HCT116 (cell line): ENCODE data around the gene TMEM89. TPM values are rescaled to one million over a fixed set of nuclear protein-coding genes. Genes with fewer than 3 reads are reported as not detected.

Experiments
- ATAC-seq: fragments of 200-7000 bp; cut with Tn5 transposase; 2 replicates; pipeline ENCODE4 v1.9.1; 2020; ENCODE audit warnings: mild to moderate bottlenecking, moderate library complexity
- BruUV-seq: library from RNA; stranded (reverse); fragments of 400-500 nt; replicated peaks from 2 replicates; lab custom pipeline; 2021; lab: Mats Ljungman, UMichigan
- CTCF ChIA-PET: fragments of 300-600 bp; sonication (Branson Sonifier 250); formaldehyde crosslinking; loops from one replicate; lab custom pipeline; 2021; ENCODE audit warnings: antibody characterized with exemption; lab: Charles Lee
- POLR2A ChIA-PET: fragments of 300-600, 350-600 bp; sonication (Branson Sonifier 250); formaldehyde crosslinking; loops from one replicate; lab custom pipeline; 2021; ENCODE audit warnings: antibody characterized with exemption; lab: Charles Lee
- RAD21 ChIA-PET, 2 experiments: fragments of 300-600 bp; sonication (Branson Sonifier 250); formaldehyde crosslinking; loops; one replicate each; lab custom pipeline; 2023; ENCODE audit warnings: low total read pairs in 2 of 2; ENCODE audit not compliant: uncharacterized antibody in 2 of 2, unreplicated experiment in 2 of 2, low non-redundant PET in 1 of 2; lab: Charles Lee
- DNase-seq: peaks from one replicate; pipeline ENCODE4 v3.0.0-alpha.2; 2010; ENCODE audit warnings: low read depth, low spot score
- H2AFZ ChIP-seq: fragments of 200-600 bp; shearing (Covaris generic), sonication (generic); 2 replicates; pipeline ENCODE4 v1.6.1; 2017; ENCODE audit warnings: low read depth, mixed run types, mixed read lengths, antibody characterized with exemption, low read length; ENCODE audit not compliant: poor library complexity, severe bottlenecking
- H3K27ac ChIP-seq: 2 replicates; pipeline ENCODE4 v1.5.1; 2012; ENCODE audit warnings: low read depth, low read length
- H3K27me3 ChIP-seq: fragments of 200-600 bp; sonication (generic); 2 replicates; pipeline ENCODE4 v1.6.1; 2016; ENCODE audit warnings: mixed run types, low read length, mixed read lengths; ENCODE audit not compliant: insufficient read depth
- H3K36me3 ChIP-seq, 2 experiments: fragments of 200-500 bp in 1 of 2; fragments of 200-600 bp in 1 of 2; sonication (Bioruptor generic) in 1 of 2; sonication (generic) in 1 of 2; 2 replicates each; pipeline versions ENCODE4 v1.5.1 to v1.6.1; 2014 to 2016; ENCODE audit warnings: low read length in 2 of 2, inconsistent platforms in 1 of 2, mixed read lengths in 1 of 2, mixed run types in 1 of 2; ENCODE audit not compliant: insufficient read depth in 2 of 2, control insufficient read depth in 1 of 2
- H3K4me1 ChIP-seq, 2 experiments: fragments of 200-600 bp in 1 of 2; sonication (generic) in 1 of 2; 2 replicates each; pipeline versions ENCODE4 v1.5.1 to v1.6.1; 2012 to 2017; ENCODE audit warnings: low read length in 2 of 2, inconsistent platforms in 1 of 2, mild to moderate bottlenecking in 1 of 2, mixed read lengths in 1 of 2, mixed run types in 1 of 2, moderate library complexity in 1 of 2; ENCODE audit not compliant: insufficient read depth in 2 of 2, control insufficient read depth in 1 of 2
- H3K4me2 ChIP-seq: fragments of 200-600 bp; sonication (generic); 2 replicates; pipeline ENCODE4 v1.6.1; 2017; ENCODE audit warnings: mixed run types, low read length, mixed read lengths
- H3K4me3 ChIP-seq, 2 experiments: fragments of 200-600 bp in 1 of 2; sonication (generic) in 1 of 2; replicated peaks in 1 of 2; 2 replicates each; pipeline ENCODE4 v1.5.1; 2011 to 2016; ENCODE audit warnings: low read length in 2 of 2, control low read depth in 1 of 2, low read depth in 1 of 2, mild to moderate bottlenecking in 1 of 2, mixed read lengths in 1 of 2, mixed run types in 1 of 2
- H3K79me2 ChIP-seq: fragments of 200-600 bp; sonication (generic); 2 replicates; pipeline ENCODE4 v1.6.1; 2017; ENCODE audit warnings: mild to moderate bottlenecking, mixed run types, low read length, moderate library complexity, mixed read lengths; ENCODE audit not compliant: insufficient read depth
- H3K9ac ChIP-seq: fragments of 200-600 bp; sonication (generic); 2 replicates; pipeline ENCODE4 v1.6.1; 2016; ENCODE audit warnings: low read length, mixed read lengths
- H3K9me2 ChIP-seq: fragments of 200-600 bp; sonication (generic), shearing (Covaris generic); 2 replicates; pipeline ENCODE4 v1.6.1; 2017; ENCODE audit warnings: mixed run types, mild to moderate bottlenecking, moderate library complexity; ENCODE audit not compliant: insufficient read depth
- H3K9me3 ChIP-seq, 2 experiments: fragments of 200-500 bp in 1 of 2; fragments of 200-600 bp in 1 of 2; sonication (Bioruptor generic) in 1 of 2; sonication (generic) in 1 of 2; 2 replicates each; pipeline ENCODE4 v1.6.1; 2014 to 2017; ENCODE audit warnings: low read length in 2 of 2, mixed read lengths in 2 of 2, inconsistent platforms in 1 of 2, low read depth in 1 of 2, mild to moderate bottlenecking in 1 of 2, mixed run types in 1 of 2, moderate library complexity in 1 of 2; ENCODE audit not compliant: control insufficient read depth in 1 of 2, insufficient read depth in 1 of 2
- H4K20me1 ChIP-seq: fragments of 200-600 bp; sonication (generic), shearing (Covaris generic); 2 replicates; pipeline ENCODE4 v1.6.1; 2017; ENCODE audit warnings: mixed run types, mild to moderate bottlenecking, moderate library complexity; ENCODE audit not compliant: insufficient read depth
- ATF3 ChIP-seq: IDR thresholded peaks from 2 replicates; pipeline ENCODE4 v1.6.1; 2012
- CEBPB ChIP-seq: IDR thresholded peaks from 2 replicates; pipeline ENCODE4 v1.6.1; 2012; ENCODE audit warnings: low read depth
- EGR1 ChIP-seq: IDR thresholded peaks from 2 replicates; pipeline ENCODE4 v1.6.1; 2012; ENCODE audit warnings: low read depth
- ELF1 ChIP-seq: IDR thresholded peaks from 2 replicates; pipeline ENCODE4 v1.6.1; 2012; ENCODE audit warnings: low read depth, borderline replicate concordance
- EZH2 ChIP-seq: fragments of 200-600 bp; sonication (generic); IDR thresholded peaks from 2 replicates; pipeline ENCODE4 v1.6.1; 2017; ENCODE audit warnings: antibody characterized with exemption, mixed run types
- FOSL1 ChIP-seq: IDR thresholded peaks from 2 replicates; pipeline ENCODE4 v1.6.1; 2012; ENCODE audit warnings: low read depth
- JUND ChIP-seq: IDR thresholded peaks from 2 replicates; pipeline ENCODE4 v1.6.1; 2012
- POLR2A ChIP-seq: IDR thresholded peaks from 2 replicates; pipeline ENCODE4 v1.7.0; 2011; ENCODE audit warnings: borderline replicate concordance; ENCODE audit not compliant: insufficient read depth, insufficient read length; ENCODE audit errors: extremely low read depth
- POLR2AphosphoS5 ChIP-seq: IDR thresholded peaks from 2 replicates; pipeline ENCODE4 v1.6.1; 2011; ENCODE audit warnings: mild to moderate bottlenecking, low read depth, low read length, moderate library complexity
- SIN3A ChIP-seq: IDR thresholded peaks from 2 replicates; pipeline ENCODE4 v1.6.1; 2012; ENCODE audit warnings: low read depth
- SRF ChIP-seq: IDR thresholded peaks from 2 replicates; pipeline ENCODE4 v1.6.1; 2012; ENCODE audit warnings: low read depth
- TCF7L2 ChIP-seq: IDR thresholded peaks from 2 replicates; pipeline ENCODE4 v1.7.0; 2011; ENCODE audit warnings: borderline replicate concordance, inconsistent platforms; ENCODE audit not compliant: insufficient read depth, insufficient read length; ENCODE audit errors: extremely low read depth
- ZBTB33 ChIP-seq: IDR thresholded peaks from 2 replicates; pipeline ENCODE4 v1.6.1; 2011; ENCODE audit warnings: mild to moderate bottlenecking, low read length, moderate library complexity; ENCODE audit not compliant: insufficient replicate concordance; ENCODE audit errors: extremely low read depth
- ZNF274 ChIP-seq: fragments of 200-500 bp; sonication (Bioruptor generic); IDR thresholded peaks from 2 replicates; pipeline ENCODE4 v1.6.1; 2014; ENCODE audit warnings: mild to moderate bottlenecking, low read depth, low read length, inconsistent platforms
- intact Hi-C: fragments of 100-400 bp; cut with micrococcal nuclease; formaldehyde crosslinking; loops from 2 replicates; pipeline ENCODE4 v1.10.0; 2022
- total RNA-seq: library from RNA; stranded (reverse); gene quantifications from one replicate; pipeline ENCODE4 v1.2.1, GENCODE V29; 2021; ENCODE audit not compliant: unreplicated experiment
- TF ChIP-seq, protein P1 (sequence below): IDR thresholded peaks from 2 replicates; pipeline ENCODE4 v1.6.1; 2012; ENCODE audit warnings: low read depth

The TMEM89 gene
- total RNA-seq, 1 experiment from 2014 or later = 0.49 TPM

- TF ChIP-seq ZNF274 (no peak), JUND (no peak), FOSL1 (no peak), CEBPB (no peak), SRF (no peak), ATF3 (no peak), POLR2AphosphoS5 (no peak), EGR1 (no peak)
- TF ChIP-seq, protein P1, sequence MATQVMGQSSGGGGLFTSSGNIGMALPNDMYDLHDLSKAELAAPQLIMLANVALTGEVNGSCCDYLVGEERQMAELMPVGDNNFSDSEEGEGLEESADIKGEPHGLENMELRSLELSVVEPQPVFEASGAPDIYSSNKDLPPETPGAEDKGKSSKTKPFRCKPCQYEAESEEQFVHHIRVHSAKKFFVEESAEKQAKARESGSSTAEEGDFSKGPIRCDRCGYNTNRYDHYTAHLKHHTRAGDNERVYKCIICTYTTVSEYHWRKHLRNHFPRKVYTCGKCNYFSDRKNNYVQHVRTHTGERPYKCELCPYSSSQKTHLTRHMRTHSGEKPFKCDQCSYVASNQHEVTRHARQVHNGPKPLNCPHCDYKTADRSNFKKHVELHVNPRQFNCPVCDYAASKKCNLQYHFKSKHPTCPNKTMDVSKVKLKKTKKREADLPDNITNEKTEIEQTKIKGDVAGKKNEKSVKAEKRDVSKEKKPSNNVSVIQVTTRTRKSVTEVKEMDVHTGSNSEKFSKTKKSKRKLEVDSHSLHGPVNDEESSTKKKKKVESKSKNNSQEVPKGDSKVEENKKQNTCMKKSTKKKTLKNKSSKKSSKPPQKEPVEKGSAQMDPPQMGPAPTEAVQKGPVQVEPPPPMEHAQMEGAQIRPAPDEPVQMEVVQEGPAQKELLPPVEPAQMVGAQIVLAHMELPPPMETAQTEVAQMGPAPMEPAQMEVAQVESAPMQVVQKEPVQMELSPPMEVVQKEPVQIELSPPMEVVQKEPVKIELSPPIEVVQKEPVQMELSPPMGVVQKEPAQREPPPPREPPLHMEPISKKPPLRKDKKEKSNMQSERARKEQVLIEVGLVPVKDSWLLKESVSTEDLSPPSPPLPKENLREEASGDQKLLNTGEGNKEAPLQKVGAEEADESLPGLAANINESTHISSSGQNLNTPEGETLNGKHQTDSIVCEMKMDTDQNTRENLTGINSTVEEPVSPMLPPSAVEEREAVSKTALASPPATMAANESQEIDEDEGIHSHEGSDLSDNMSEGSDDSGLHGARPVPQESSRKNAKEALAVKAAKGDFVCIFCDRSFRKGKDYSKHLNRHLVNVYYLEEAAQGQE = no peak
Measured at GRCh38 chr3:48655606-48656005, 34.0 kb upstream of the TMEM89 start (continued).

DNA sequence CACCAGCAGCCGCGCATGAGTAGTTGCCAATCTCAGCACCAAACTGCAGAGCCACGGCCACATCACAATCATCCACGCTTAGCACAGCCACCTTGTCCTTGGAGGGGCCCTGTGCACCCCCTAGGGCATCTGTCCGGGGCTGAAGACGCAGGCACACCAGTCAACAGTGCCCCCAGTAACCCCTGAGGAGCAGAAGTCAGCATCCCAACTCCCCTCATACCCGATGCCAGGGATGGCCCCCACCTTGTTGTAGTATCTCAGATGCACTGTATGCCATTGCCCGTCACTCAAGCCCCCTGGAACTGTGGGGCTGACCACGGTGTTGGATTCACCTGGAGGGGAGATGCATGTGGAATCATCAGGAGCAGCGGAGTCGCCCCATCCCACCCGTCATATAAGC, 33.5 kb upstream of the TMEM89 start:
- intact Hi-C loops = no loop called here
- TF ChIP-seq SIN3A (no peak), EZH2 (no peak), POLR2A (no peak), FOSL1 (no peak), EGR1 (no peak), ZBTB33 (no peak), TCF7L2 (no peak), ZNF274 (no peak), ELF1 (no peak)
- TF ChIP-seq, protein P1 = no peak
- DNase-seq = no peak
- Histone ChIP-seq H3K4me1 (peaks cover 0 to 8% of the 10 kb centered on the region in 2 experiments; a peak in 3 of 4 replicates), H3K79me2 (no peaks in the 10 kb centered on the region), H3K27ac (no peak overlapping the region), H3K9ac (no peak overlapping the region), H3K4me2 (no peak overlapping the region), H4K20me1 (no peaks in the 10 kb centered on the region), H3K4me3 (no peak overlapping the region), H3K9me3 (peaks cover 0 to 6% of the 10 kb centered on the region in 2 experiments; a peak in 1 of 4 replicates), H2AFZ (no peak overlapping the region), H3K27me3 (no peaks in the 10 kb centered on the region), H3K36me3 (no peaks in the 10 kb centered on the region), H3K9me2 (no peaks in the 10 kb centered on the region)
- ChIA-PET RAD21 (no interaction called here), POLR2A (no interaction called here), CTCF (no interaction called here)
- no peak for ATAC-seq
- BruUV-seq = no TSS peak
